SK-N-SH (cell line): ENCODE data around the gene TRAPPC8. TPM values are rescaled to one million over a fixed set of nuclear protein-coding genes. Genes with fewer than 3 reads are reported as not detected.
"Not testable (repeated sequence)": the region's sequence is repeated elsewhere in the genome, so short reads cannot be mapped to it uniquely, and the experiment has no call there.

Experiments
- CTCF ChIA-PET: fragments of 300-600, 350-600 bp; formaldehyde crosslinking; extraction: SDS; loops from one replicate; lab custom pipeline; 2021; lab: Yijun Ruan, JAX
- POLR2A ChIA-PET: fragments of 350-600 bp; sonication (Branson Sonifier 250); formaldehyde crosslinking; extraction: SDS; loops from one replicate; lab custom pipeline; 2020; ENCODE audit warnings: antibody characterized with exemption, inconsistent platforms; lab: Yijun Ruan, JAX
- DNase-seq: peaks from one replicate; pipeline ENCODE4 v3.0.0; 2012
- H2AFZ ChIP-seq: fragments of 200-600 bp; sonication (generic); 2 replicates; pipeline ENCODE4 v1.8.1; 2016; ENCODE audit warnings: antibody characterized with exemption, mild to moderate bottlenecking, low read depth
- H3F3A ChIP-seq: fragments of 200-600 bp; sonication (generic); replicated peaks from 2 replicates; pipeline ENCODE3; 2016; ENCODE audit warnings: antibody characterized with exemption, mild to moderate bottlenecking; ENCODE audit not compliant: insufficient read depth
- H3K27ac ChIP-seq, 2 experiments: fragments of 200-500 bp in 1 of 2; fragments of 200-600 bp in 1 of 2; sonication (Bioruptor generic) in 1 of 2; sonication (generic), shearing (Covaris generic) in 1 of 2; 2 replicates each; pipeline versions ENCODE4 v1.5.1 to v1.6.1; 2014 to 2016; ENCODE audit warnings: low read depth in 2 of 2, inconsistent platforms in 1 of 2, low read length in 1 of 2, mild to moderate bottlenecking in 1 of 2, mixed read lengths in 1 of 2
- H3K27me3 ChIP-seq: fragments of 200-600 bp; sonication (generic), shearing (Covaris generic); 2 replicates; pipeline ENCODE4 v1.6.1; 2016; ENCODE audit warnings: mixed run types; ENCODE audit not compliant: insufficient read depth
- H3K36me3 ChIP-seq, 2 experiments: fragments of 200-500 bp in 1 of 2; fragments of 200-600 bp in 1 of 2; sonication (Bioruptor generic) in 1 of 2; sonication (generic) in 1 of 2; replicated peaks in 1 of 2; 2 replicates each; pipeline versions ENCODE3 to v1.5.1; 2014 to 2016; ENCODE audit warnings: low read length in 1 of 2, mild to moderate bottlenecking in 1 of 2; ENCODE audit not compliant: insufficient read depth in 2 of 2, control insufficient read depth in 1 of 2
- H3K4me1 ChIP-seq, 2 experiments: fragments of 200-500 bp in 1 of 2; fragments of 200-600 bp in 1 of 2; sonication (Bioruptor generic) in 1 of 2; sonication (generic), shearing (Covaris generic) in 1 of 2; 2 replicates each; pipeline versions ENCODE4 v1.5.1 to v1.6.1; 2014 to 2016; ENCODE audit warnings: low read depth in 1 of 2, low read length in 1 of 2, mixed run types in 1 of 2; ENCODE audit not compliant: insufficient read depth in 2 of 2, control insufficient read depth in 1 of 2
- H3K4me2 ChIP-seq: fragments of 200-600 bp; sonication (generic), shearing (Covaris generic); 2 replicates; pipeline ENCODE4 v1.6.1; 2017; ENCODE audit warnings: mixed run types
- H3K4me3 ChIP-seq, 2 experiments: fragments of 200-500 bp in 1 of 2; fragments of 200-600 bp in 1 of 2; sonication (Bioruptor generic) in 1 of 2; sonication (generic), shearing (Covaris generic) in 1 of 2; 2 replicates each; pipeline versions ENCODE4 v1.5.1 to v1.8.1; 2014 to 2016; ENCODE audit warnings: low read depth in 2 of 2, inconsistent platforms in 1 of 2, low read length in 1 of 2, mild to moderate bottlenecking in 1 of 2, mixed read lengths in 1 of 2, moderate library complexity in 1 of 2
- H3K79me2 ChIP-seq: fragments of 200-600 bp; sonication (generic); 2 replicates; pipeline ENCODE4 v1.8.1; 2017; ENCODE audit warnings: mild to moderate bottlenecking; ENCODE audit not compliant: insufficient read depth
- H3K9ac ChIP-seq: fragments of 200-600 bp; sonication (generic); 2 replicates; pipeline ENCODE4 v1.6.1; 2017; ENCODE audit warnings: mixed run types
- H3K9me2 ChIP-seq: fragments of 200-600 bp; sonication (generic); 2 replicates; pipeline ENCODE4 v1.6.1; 2017; ENCODE audit warnings: mixed run types
- H3K9me3 ChIP-seq: fragments of 200-600 bp; sonication (generic); 2 replicates; pipeline ENCODE4 v1.6.1; 2017; ENCODE audit warnings: mixed run types, mild to moderate bottlenecking, moderate library complexity
- H4K20me1 ChIP-seq: fragments of 200-600 bp; sonication (generic); 2 replicates; pipeline ENCODE4 v1.6.1; 2017; ENCODE audit warnings: mild to moderate bottlenecking, mixed run types; ENCODE audit not compliant: insufficient read depth
- EP300 ChIP-seq, 2 experiments: IDR thresholded peaks; 2 replicates each; pipeline versions ENCODE4 v1.4.0 to v1.6.1; 2012; ENCODE audit warnings: borderline replicate concordance in 1 of 2, low read depth in 1 of 2, low read length in 1 of 2
- FOSL2 ChIP-seq: IDR thresholded peaks from 2 replicates; pipeline ENCODE4 v1.4.0; 2012; ENCODE audit warnings: low read depth, mild to moderate bottlenecking, moderate library complexity, borderline replicate concordance
- FOXJ3 ChIP-seq: sonication (generic); formaldehyde crosslinking; IDR thresholded peaks from 2 replicates; pipeline ENCODE4 v1.5.1; 2020; ENCODE audit warnings: mild to moderate bottlenecking, missing genetic modification reagents
- FOXM1 ChIP-seq: IDR thresholded peaks from 2 replicates; pipeline ENCODE4 v1.4.0; 2012; ENCODE audit warnings: low read depth, mild to moderate bottlenecking
- GATA2 ChIP-seq: sonication (generic); formaldehyde crosslinking; IDR thresholded peaks from 2 replicates; pipeline ENCODE4 v1.5.0; 2020; ENCODE audit warnings: mild to moderate bottlenecking, missing genetic modification reagents
- JUND ChIP-seq: IDR thresholded peaks from 2 replicates; pipeline ENCODE4 v1.4.0; 2012
- MXI1 ChIP-seq: IDR thresholded peaks from 2 replicates; pipeline ENCODE4 v1.6.1; 2012; ENCODE audit warnings: mild to moderate bottlenecking, low read depth, low read length, improper control_type of control experiment
- NFIC ChIP-seq: IDR thresholded peaks from 2 replicates; pipeline ENCODE4 v1.4.0; 2012; ENCODE audit warnings: borderline replicate concordance
- NRF1 ChIP-seq: IDR thresholded peaks from 2 replicates; pipeline ENCODE4 v1.6.1; 2012; ENCODE audit warnings: low read depth, mild to moderate bottlenecking, low read length
- POLR2AphosphoS5 ChIP-seq: IDR thresholded peaks from 2 replicates; pipeline ENCODE4 v1.6.1; 2012; ENCODE audit warnings: low read depth, low read length
- REST ChIP-seq: IDR thresholded peaks from 2 replicates; pipeline ENCODE4 v1.6.1; 2012; ENCODE audit warnings: mild to moderate bottlenecking, low read depth, low read length, moderate library complexity
- RFX5 ChIP-seq: IDR thresholded peaks from 2 replicates; pipeline ENCODE4 v1.6.1; 2012; ENCODE audit warnings: mild to moderate bottlenecking, improper control_type of control experiment, low read length
- RXRA ChIP-seq: IDR thresholded peaks from 2 replicates; pipeline ENCODE4 v1.4.0; 2012; ENCODE audit warnings: low read depth, mild to moderate bottlenecking, borderline replicate concordance
- SIN3A ChIP-seq: IDR thresholded peaks from 2 replicates; pipeline ENCODE4 v1.6.1; 2012; ENCODE audit warnings: low read depth, mild to moderate bottlenecking, low read length, moderate library complexity, borderline replicate concordance
- SMC3 ChIP-seq: IDR thresholded peaks from 2 replicates; pipeline ENCODE4 v1.6.1; 2012; ENCODE audit warnings: low read depth, low read length, improper control_type of control experiment
- TEAD4 ChIP-seq: IDR thresholded peaks from 2 replicates; pipeline ENCODE4 v1.4.0; 2012; ENCODE audit warnings: mild to moderate bottlenecking, borderline replicate concordance; ENCODE audit not compliant: insufficient read depth
- USF1 ChIP-seq: IDR thresholded peaks from 2 replicates; pipeline ENCODE4 v1.4.0; 2012; ENCODE audit warnings: low read depth, borderline replicate concordance
- USF2 ChIP-seq: fragments of 150-350 bp; IDR thresholded peaks from 2 replicates; pipeline ENCODE4 v1.6.1; 2017; ENCODE audit warnings: antibody characterized with exemption, low read length, low read depth, borderline replicate concordance
- whole genome bisulfite sequencing: methylation state at CpG from one replicate; pipeline ENCODE4 v1.1.6; 2017; ENCODE audit warnings: low lambda C conversion rate; 5-methylcytosine and 5-hydroxymethylcytosine counted together
- polyA plus RNA-seq, 3 experiments: library from polyadenylated mRNA; depleted of rRNA; stranded (reverse); fragments of >200 nt; gene quantifications; 2 replicates each; pipeline ENCODE4 v1.2.3, GENCODE V29; 2012

TRAPPC8 gene
- polyA plus RNA-seq, 1 of the 3 experiments (the other 2 are of a cell fraction): 14.9 TPM

- no peaks in the 10 kb centered on the region; a peak in 1 of 4 replicates for H3K4me1 ChIP-seq
- H3F3A ChIP-seq: no peaks in the 10 kb centered on the region
- CTCF ChIA-PET: interaction anchor here (1.2 kb wide), 1 partner anchor 26 kb away, joined by 4 read pairs; no protein-coding TSS in a partner anchor
- POLR2A ChIA-PET: no interaction called here
- TF ChIP-seq TEAD4: no peak
- TF ChIP-seq POLR2AphosphoS5: no peak
- no peak for TF ChIP-seq REST
- TF ChIP-seq SIN3A: no peak
- no peak for TF ChIP-seq EP300 (IDR thresholded peaks at IDR 0.05; ENCODE audit: borderline replicate concordance in 1 of 2, low read depth in 1 of 2, low read length in 1 of 2)
- TF ChIP-seq SMC3: no peak
- no peak for TF ChIP-seq NRF1
- no peak for TF ChIP-seq FOXM1
- no peak for TF ChIP-seq JUND
- no peak for TF ChIP-seq USF1
- TF ChIP-seq USF2: no peak
- no peak for TF ChIP-seq RXRA
- no peak for TF ChIP-seq FOXJ3 (CRISPR knock-in tag)
- TF ChIP-seq RFX5: no peak
- no peak for TF ChIP-seq GATA2
- TF ChIP-seq NFIC: no peak
- no peak for TF ChIP-seq FOSL2
- no peak for TF ChIP-seq MXI1
- no peak overlapping the region for H3K4me3 ChIP-seq
- no peaks in the 10 kb centered on the region for H3K36me3 ChIP-seq
- no peaks in the 10 kb centered on the region for H3K79me2 ChIP-seq
- H3K9me2 ChIP-seq: no peaks in the 10 kb centered on the region
- no peaks in the 10 kb centered on the region for H4K20me1 ChIP-seq
- H2AFZ ChIP-seq: no peak overlapping the region
- no peak overlapping the region for H3K27ac ChIP-seq
- H3K9ac ChIP-seq: no peak overlapping the region
- H3K9me3 ChIP-seq: no peaks in the 10 kb centered on the region
- no peak overlapping the region for H3K4me2 ChIP-seq
- no peaks in the 10 kb centered on the region for H3K27me3 ChIP-seq
- no peak for DNase-seq
- 59% methylated on average over 3 of the region's 3 CpGs for WGBS
Measured at GRCh38 chr18:31950583-31950982, 7.7 kb upstream of the TRAPPC8 start.

- H3K4me2 ChIP-seq, H3K9me3 ChIP-seq, H3K9me2 ChIP-seq, POLR2A ChIA-PET, H3F3A ChIP-seq, H3K36me3 ChIP-seq, H3K27me3 ChIP-seq, H3K4me1 ChIP-seq, H3K79me2 ChIP-seq, H3K9ac ChIP-seq, H3K27ac ChIP-seq, H4K20me1 ChIP-seq, H2AFZ ChIP-seq, DNase-seq, H3K4me3 ChIP-seq, CTCF ChIA-PET: not testable (repeated sequence)
- WGBS: 85% methylated on average over 9 of the region's 9 CpGs
Measured at GRCh38 chr18:31948349-31948748, 5.4 kb upstream of the TRAPPC8 start.
